C4-2B (cell line): Measurements from ENCODE around the gene BRD8.
A peak's percentile ranks its signal among the peaks of the same experiment; 100 is the strongest.

Source experiments
- H3K27ac ChIP-seq: fragments of 450-650 bp; 2 replicates; pipeline ENCODE4 v1.5.1; 2017
- CTCF ChIP-seq: fragments of 450-650 bp; conservative IDR thresholded peaks from 2 replicates; pipeline ENCODE4 v1.5.1; 2017; ENCODE audit warnings: mild to moderate bottlenecking
- ZFX ChIP-seq: fragments of 450-650 bp; IDR thresholded peaks from 2 replicates; pipeline ENCODE4 v1.6.1; 2017

Gene BRD8, protein sequence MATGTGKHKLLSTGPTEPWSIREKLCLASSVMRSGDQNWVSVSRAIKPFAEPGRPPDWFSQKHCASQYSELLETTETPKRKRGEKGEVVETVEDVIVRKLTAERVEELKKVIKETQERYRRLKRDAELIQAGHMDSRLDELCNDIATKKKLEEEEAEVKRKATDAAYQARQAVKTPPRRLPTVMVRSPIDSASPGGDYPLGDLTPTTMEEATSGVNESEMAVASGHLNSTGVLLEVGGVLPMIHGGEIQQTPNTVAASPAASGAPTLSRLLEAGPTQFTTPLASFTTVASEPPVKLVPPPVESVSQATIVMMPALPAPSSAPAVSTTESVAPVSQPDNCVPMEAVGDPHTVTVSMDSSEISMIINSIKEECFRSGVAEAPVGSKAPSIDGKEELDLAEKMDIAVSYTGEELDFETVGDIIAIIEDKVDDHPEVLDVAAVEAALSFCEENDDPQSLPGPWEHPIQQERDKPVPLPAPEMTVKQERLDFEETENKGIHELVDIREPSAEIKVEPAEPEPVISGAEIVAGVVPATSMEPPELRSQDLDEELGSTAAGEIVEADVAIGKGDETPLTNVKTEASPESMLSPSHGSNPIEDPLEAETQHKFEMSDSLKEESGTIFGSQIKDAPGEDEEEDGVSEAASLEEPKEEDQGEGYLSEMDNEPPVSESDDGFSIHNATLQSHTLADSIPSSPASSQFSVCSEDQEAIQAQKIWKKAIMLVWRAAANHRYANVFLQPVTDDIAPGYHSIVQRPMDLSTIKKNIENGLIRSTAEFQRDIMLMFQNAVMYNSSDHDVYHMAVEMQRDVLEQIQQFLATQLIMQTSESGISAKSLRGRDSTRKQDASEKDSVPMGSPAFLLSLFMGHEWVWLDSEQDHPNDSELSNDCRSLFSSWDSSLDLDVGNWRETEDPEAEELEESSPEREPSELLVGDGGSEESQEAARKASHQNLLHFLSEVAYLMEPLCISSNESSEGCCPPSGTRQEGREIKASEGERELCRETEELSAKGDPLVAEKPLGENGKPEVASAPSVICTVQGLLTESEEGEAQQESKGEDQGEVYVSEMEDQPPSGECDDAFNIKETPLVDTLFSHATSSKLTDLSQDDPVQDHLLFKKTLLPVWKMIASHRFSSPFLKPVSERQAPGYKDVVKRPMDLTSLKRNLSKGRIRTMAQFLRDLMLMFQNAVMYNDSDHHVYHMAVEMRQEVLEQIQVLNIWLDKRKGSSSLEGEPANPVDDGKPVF

DNA sequence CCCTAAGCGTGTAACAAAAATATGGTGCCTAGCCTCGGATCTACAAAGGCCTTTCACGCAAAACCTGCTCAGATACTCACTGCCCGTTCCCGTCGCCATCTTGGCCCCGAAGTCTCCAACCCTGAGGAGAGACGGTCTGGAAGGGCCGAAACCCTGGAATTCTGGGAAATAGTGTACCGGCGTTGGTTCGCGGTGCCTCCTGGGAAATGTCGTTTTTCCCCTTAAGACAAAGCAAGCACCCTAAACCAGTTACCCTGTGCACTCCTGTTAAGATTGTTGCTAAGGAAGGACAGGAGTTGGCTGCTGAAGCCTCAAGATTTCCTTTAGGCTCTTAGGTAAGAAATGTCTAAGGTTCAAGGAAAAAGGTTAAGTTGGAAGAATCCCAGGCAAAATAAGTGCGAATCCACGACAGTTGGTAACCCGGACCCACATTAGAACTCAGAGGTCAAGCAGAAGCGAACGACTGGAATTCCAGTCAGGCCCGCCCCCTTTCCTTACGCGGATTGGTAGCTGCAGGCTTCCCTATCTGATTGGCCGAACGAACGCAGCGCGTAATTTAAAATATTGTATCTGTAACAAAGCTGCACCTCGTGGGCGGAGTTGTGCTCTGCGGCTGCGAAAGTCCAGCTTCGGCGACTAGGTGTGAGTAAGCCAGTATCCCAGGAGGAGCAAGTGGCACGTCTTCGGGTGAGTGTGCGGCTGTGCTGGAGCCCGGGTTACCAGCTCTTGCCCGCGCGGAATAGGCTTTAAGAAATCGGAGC is at the start of gene BRD8, which contains the start of gene KIF20A:
BRD8 (minus strand) TSS at position 115 of the 761 bp plus-strand sequence; CDS start at position 99, 16 bp downstream.
KIF20A (plus strand) TSS at position 597 of the 761 bp plus-strand sequence. CDS start 569 bp downstream, outside the sequence.
- H3K27ac ChIP-seq = peak within 1 kb of the TSS; percentile 84
- TF ChIP-seq CTCF (no peak), ZFX (peak; percentile 29; the same call in 1 of the 2 replicates)

GRCh38 chr5:138226910-138227309 is 48.5 kb upstream of the BRD8 start:
- no peak overlapping the region for H3K27ac ChIP-seq

DNA sequence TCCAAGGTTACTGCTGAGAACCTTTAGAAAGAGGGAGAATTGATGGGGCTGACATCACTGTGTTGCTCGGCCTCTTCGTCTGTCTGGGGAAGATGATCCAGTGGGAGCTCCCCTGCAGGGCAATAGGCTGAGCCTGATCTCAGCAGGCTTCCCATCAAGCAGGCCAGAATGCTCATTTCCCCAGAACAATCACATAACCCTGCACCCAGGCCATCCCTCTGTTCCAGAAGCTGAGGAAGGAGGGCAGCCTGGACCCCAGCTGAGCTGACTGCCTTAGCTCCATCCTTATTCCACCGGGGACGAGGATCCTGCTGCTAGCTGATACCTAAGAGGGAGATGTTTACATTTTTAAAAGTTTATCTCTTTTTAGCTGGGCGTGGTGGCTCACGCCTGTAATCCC is 46.3 kb upstream of the BRD8 start:
- no peak overlapping the region for H3K27ac ChIP-seq
- TF ChIP-seq CTCF (no peak), ZFX (no peak)

More at GRCh38 chr5:138226910-138227309, 48.5 kb upstream of the BRD8 start:
- TF ChIP-seq ZFX (no peak), CTCF (no peak)

DNA sequence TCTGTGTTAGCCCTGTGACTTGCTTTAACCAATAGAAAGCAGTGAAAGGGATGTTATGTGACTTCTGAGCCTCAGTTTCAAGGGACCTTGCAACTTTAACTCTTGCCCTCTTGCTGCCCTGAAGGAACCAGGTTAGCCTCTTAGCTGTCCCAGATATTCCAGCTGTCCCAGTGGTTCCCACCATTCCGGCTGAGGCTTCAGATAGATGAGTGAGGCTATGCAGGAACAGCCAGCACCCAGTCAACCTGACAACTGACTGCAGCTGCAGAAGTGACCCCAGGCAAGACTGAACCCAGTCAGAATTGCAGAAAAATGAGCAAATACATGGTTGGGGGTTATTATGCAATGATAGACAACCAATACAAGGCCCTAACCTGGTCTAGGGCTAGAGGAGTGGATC is 45.1 kb upstream of the BRD8 start:
- H3K27ac ChIP-seq = no peak overlapping the region

DNA sequence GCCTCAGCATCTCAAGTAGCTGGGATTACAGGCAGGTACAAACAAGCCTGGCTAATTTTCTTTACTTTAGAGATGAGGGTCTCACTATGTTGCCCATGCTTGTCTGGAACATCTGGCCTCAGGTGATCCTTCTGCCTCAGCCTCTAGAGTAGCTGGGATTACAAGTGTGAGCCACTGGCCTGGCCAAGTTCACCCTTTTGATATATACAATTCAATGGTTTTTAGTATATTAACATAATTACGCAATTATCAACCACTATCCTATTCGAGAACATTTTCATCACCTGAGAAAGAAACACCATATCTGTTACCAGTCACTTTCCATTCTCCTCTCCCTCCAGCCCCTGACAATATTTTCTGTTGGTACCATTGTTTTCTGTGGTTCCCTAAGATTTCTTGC is 38.4 kb upstream of the BRD8 start:
- TF ChIP-seq ZFX = no peak
- TF ChIP-seq CTCF = no peak
- H3K27ac ChIP-seq = no peak overlapping the region

More for the DNA sequence above, 45.1 kb upstream of the BRD8 start:
- TF ChIP-seq CTCF (no peak), ZFX (no peak)

DNA sequence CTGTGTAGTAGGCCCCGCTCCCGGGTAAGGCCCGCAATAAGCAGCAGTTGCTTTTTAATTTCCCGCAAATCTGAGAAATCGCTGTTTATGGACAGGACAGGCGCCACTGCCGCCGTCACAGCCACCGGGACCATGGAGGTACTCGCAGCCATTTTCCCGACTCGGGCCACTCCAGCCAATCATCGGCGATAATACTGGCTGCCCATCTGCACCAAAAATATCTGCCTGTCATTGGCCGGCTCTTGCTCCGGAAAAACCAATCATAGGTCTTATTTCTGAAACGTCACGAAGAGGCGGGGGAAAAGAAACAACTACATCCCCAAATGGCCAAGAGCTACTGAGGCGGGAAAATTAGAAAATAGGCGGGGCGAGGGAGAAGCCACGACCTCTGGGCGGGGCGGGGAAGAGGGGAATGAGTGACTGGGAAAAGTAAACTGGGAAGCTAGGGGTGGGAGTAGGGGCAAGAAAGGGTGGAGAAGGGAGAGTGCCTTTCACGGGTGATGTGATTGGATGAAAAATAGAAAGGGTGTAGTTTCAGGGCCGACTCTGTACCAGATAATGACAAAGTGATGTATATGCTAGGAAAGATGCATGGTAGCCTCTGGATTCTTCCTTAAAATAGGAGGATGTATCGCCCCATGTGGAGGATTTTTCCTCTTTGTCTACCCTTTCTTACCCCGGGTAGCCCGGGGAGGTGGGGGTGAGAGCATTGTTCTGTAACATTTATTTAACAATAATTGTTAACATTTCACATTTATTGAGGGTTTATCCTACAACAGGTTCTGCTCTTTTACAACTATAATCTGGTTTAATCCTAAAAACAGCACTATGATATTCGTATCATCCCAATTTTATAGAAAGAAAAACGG is 35.0 kb upstream of the BRD8 start, which contains the start of gene CDC23:
CDC23 (minus strand) TSS at position 163 of the 869 bp plus-strand sequence; CDS start at position 152, 11 bp downstream.
- H3K27ac ChIP-seq = peak within 1 kb of the TSS; percentile 74
- no peak for TF ChIP-seq ZFX
- no peak for TF ChIP-seq CTCF
